Measurements from ENCODE around the gene MPRIP. TPM values are rescaled to one million over a fixed set of nuclear protein-coding genes. Genes with fewer than 3 reads are reported as not detected.
A peak's percentile ranks its signal among the peaks of the same experiment; 100 is the strongest.

MPRIP gene
- total and polyA plus RNA-seq, 2 experiments from 2014 or later = 80.4 to 172 TPM

DNA sequence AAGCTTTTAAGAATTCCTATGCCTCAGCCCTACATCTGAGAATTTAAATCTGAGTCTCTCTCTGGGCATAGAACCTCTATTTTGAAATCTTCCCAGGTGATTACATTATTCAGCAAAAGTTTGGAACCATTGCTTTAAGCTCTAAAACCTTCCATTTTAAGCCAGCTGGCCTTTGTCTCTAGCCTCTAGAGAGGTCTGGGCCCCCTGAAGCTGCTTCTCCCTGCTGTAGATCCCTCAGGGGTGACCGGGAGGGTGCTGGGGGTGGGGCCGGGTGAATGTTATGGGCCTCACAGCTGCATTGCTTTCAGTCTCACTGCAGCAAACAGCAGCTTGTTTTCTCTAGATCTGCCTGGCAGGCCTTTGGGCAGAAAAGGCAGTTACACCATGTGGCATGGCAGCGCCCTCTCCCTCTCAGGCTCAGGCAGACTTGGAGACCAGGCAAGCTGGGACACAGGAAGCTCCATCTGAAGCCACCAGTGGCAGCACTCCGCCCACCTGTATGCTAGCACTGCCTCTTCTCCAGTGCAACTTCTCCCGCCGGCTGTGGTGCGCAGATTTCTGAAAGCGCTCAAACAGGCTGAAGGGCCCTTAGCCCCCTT is 66.3 kb downstream of the MPRIP start:
- peak in 1 of 2 donors; percentile 17 for DNase-seq (ENCODE audit: low read depth in 1 of 2, low spot score in 1 of 2)
- no peaks in the 10 kb centered on the region for H3K36me3 ChIP-seq
- no peaks in the 10 kb centered on the region for H3K9me3 ChIP-seq (ENCODE audit: low read depth)
- H3K27ac ChIP-seq = peak overlapping the region; percentile 62
- peaks cover 47% of the 10 kb centered on the region for H3K4me1 ChIP-seq (ENCODE audit: low read depth)
- TF ChIP-seq, protein P1, sequence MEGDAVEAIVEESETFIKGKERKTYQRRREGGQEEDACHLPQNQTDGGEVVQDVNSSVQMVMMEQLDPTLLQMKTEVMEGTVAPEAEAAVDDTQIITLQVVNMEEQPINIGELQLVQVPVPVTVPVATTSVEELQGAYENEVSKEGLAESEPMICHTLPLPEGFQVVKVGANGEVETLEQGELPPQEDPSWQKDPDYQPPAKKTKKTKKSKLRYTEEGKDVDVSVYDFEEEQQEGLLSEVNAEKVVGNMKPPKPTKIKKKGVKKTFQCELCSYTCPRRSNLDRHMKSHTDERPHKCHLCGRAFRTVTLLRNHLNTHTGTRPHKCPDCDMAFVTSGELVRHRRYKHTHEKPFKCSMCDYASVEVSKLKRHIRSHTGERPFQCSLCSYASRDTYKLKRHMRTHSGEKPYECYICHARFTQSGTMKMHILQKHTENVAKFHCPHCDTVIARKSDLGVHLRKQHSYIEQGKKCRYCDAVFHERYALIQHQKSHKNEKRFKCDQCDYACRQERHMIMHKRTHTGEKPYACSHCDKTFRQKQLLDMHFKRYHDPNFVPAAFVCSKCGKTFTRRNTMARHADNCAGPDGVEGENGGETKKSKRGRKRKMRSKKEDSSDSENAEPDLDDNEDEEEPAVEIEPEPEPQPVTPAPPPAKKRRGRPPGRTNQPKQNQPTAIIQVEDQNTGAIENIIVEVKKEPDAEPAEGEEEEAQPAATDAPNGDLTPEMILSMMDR (IDR thresholded peaks at IDR 0.05; ENCODE audit: low read depth, low read length) = no peak
- no peaks in the 10 kb centered on the region for H3K27me3 ChIP-seq
- H3K4me3 ChIP-seq = no peak overlapping the region

DNA sequence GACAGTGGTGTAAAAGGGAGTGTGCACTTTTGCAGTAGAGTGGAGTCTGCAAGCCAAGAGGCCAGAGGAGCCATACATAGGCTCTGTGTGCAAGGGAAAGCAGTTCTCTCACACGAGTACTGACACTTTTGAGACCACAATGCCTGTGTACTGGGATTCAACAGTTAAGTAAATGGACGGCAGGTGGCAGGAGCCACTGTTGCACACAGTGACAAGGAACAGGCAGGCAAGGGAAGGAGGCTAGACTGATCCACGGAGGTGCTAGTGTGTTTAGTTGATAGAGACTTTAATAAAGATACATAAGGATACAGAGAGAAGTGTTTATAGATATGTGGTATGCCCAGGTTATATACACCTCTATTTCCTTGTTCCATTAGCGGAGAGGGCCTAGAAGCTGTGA is 67.0 kb downstream of the MPRIP start:
- no peaks in the 10 kb centered on the region for H3K9me3 ChIP-seq (ENCODE audit: low read depth)

DNA sequence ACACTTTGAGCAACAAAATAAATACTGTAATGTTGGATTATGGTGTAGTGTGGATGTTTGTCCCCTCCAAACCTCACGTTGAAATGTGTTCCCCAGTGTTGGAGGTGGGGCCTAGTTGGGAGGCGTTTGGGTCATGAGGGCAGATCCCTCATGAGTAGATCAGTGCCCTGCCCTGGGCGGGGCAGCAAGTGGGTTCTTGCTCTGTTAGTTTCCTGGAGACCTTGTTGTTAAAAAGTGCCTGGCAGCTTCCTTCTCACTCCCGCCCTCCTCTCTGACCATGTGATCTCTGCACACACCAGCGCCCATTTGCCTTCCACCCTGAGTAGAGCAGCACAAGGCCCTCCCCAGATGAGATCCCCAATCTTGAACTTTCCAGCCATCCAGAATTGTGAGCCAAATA is 67.7 kb downstream of the MPRIP start:
- TF ChIP-seq, protein P1 (IDR thresholded peaks at IDR 0.05; ENCODE audit: low read depth, low read length) = no peak
- Histone ChIP-seq H3K36me3 (no peaks in the 10 kb centered on the region), H3K4me1 (ENCODE audit: low read depth) (peaks cover 41% of the 10 kb centered on the region), H3K9me3 (ENCODE audit: low read depth) (no peaks in the 10 kb centered on the region), H3K27me3 (no peaks in the 10 kb centered on the region), H3K27ac (no peak overlapping the region), H3K4me3 (no peak overlapping the region)
- DNase-seq (ENCODE audit: low read depth in 1 of 2, low spot score in 1 of 2) = no peak

More for the DNA sequence above, 67.0 kb downstream of the MPRIP start:
- Histone ChIP-seq H3K4me3 (no peak overlapping the region), H3K27me3 (no peaks in the 10 kb centered on the region), H3K27ac (no peak overlapping the region), H3K36me3 (no peaks in the 10 kb centered on the region), H3K4me1 (ENCODE audit: low read depth) (peaks cover 41% of the 10 kb centered on the region)
- no peak for DNase-seq (ENCODE audit: low read depth in 1 of 2, low spot score in 1 of 2)
- TF ChIP-seq, protein P1 (IDR thresholded peaks at IDR 0.05; ENCODE audit: low read depth, low read length) = no peak

DNA sequence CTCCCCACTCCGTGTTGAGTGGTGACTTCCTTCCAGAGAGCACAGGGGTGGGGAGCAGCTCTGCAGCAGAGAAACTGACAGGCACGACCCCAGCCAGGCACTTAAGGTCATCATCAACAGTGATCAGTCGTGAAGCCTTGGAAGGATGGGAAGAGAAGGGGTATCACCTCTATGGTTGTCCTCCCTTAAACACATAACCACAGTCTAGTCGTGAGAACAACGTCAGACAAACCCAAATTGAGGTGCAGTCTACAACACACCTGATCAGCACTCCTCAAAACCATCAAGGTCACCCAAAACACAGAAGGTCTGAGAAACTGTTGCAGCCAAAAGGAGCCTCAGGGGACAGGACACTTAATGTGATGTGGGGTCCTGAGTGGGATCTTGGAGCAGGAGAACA is 68.3 kb downstream of the MPRIP start:
- no peaks in the 10 kb centered on the region for H3K9me3 ChIP-seq (ENCODE audit: low read depth)
- H3K27me3 ChIP-seq = no peaks in the 10 kb centered on the region
- TF ChIP-seq, protein P1 (IDR thresholded peaks at IDR 0.05; ENCODE audit: low read depth, low read length) = no peak
- H3K36me3 ChIP-seq = no peaks in the 10 kb centered on the region
- peaks cover 41% of the 10 kb centered on the region for H3K4me1 ChIP-seq (ENCODE audit: low read depth)
- no peak for DNase-seq (ENCODE audit: low read depth in 1 of 2, low spot score in 1 of 2)
- H3K27ac ChIP-seq = no peak overlapping the region
- no peak overlapping the region for H3K4me3 ChIP-seq

DNA sequence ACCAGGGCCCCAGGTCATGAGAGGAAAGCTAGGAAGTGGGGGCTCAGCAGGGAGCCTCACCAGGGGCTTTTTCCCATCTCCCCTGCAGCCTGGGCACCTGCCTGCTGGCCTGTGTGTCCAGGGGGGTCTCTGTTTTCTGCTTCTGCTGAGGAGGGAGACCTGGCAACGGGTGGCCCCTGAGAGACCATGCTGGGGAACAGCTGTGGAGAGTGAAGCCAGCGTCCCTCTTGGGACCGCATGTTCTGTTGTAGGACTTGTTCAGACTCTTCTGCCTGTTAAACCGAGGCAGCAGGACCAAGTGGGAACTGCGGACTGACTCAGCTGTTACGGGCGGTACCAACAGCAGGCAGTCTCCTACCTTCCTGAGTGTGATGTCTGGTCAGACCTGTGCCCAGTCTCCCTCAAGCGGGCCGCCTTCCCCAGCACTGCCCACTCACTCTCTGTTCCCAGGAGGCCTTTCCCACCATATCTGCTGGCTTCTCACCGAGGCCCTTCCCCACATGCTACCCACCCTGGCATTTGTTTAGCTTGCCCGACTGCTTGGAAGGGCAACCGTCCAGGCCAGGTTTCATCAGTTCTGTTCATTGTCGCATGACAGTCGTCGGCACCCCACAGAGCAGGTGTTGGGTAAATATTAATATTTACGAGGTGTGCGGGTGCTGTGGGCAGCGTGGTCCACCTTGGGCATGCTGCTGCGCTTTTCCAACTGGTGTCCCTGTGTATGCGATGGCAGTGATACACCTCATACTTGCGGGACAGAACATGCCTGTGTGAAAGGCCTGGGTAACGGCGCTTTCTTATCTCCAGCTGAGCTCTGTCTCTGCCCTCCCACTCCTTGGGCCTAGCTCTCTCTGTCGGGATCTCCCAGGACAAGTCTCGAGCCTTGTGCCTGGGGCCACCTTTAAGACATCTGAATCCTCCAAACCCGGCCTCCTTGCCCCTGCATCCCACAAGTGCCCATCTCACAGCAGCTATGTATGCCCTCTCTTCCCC is 69.4 kb downstream of the MPRIP start:
- Histone ChIP-seq H3K4me1 (ENCODE audit: low read depth) (peaks cover 40% of the 10 kb centered on the region), H3K36me3 (no peaks in the 10 kb centered on the region), H3K4me3 (no peak overlapping the region), H3K27me3 (no peaks in the 10 kb centered on the region), H3K9me3 (ENCODE audit: low read depth) (no peaks in the 10 kb centered on the region), H3K27ac (no peak overlapping the region)
- TF ChIP-seq, protein P1 (IDR thresholded peaks at IDR 0.05; ENCODE audit: low read depth, low read length) = no peak
- no peak for DNase-seq (ENCODE audit: low read depth in 1 of 2, low spot score in 1 of 2)
